HCT116 (cell line): ENCODE data around the gene MRPL21. TPM values are rescaled to one million over a fixed set of nuclear protein-coding genes. Genes with fewer than 3 reads are reported as not detected.

Experiments used
- ATAC-seq: fragments of 200-7000 bp; cut with Tn5 transposase; 2 replicates; pipeline ENCODE4 v1.9.1; 2020; ENCODE audit warnings: mild to moderate bottlenecking, moderate library complexity
- BruUV-seq: library from RNA; stranded (reverse); fragments of 400-500 nt; replicated peaks from 2 replicates; lab custom pipeline; 2021; lab: Mats Ljungman, UMichigan
- CTCF ChIA-PET: fragments of 300-600 bp; sonication (Branson Sonifier 250); formaldehyde crosslinking; loops from one replicate; lab custom pipeline; 2021; ENCODE audit warnings: antibody characterized with exemption; lab: Charles Lee
- POLR2A ChIA-PET: fragments of 300-600, 350-600 bp; sonication (Branson Sonifier 250); formaldehyde crosslinking; loops from one replicate; lab custom pipeline; 2021; ENCODE audit warnings: antibody characterized with exemption; lab: Charles Lee
- RAD21 ChIA-PET, 2 experiments: fragments of 300-600 bp; sonication (Branson Sonifier 250); formaldehyde crosslinking; loops; one replicate each; lab custom pipeline; 2023; ENCODE audit warnings: low total read pairs in 2 of 2; ENCODE audit not compliant: uncharacterized antibody in 2 of 2, unreplicated experiment in 2 of 2, low non-redundant PET in 1 of 2; lab: Charles Lee
- DNase-seq: peaks from one replicate; pipeline ENCODE4 v3.0.0-alpha.2; 2010; ENCODE audit warnings: low read depth, low spot score
- H2AFZ ChIP-seq: fragments of 200-600 bp; shearing (Covaris generic), sonication (generic); 2 replicates; pipeline ENCODE4 v1.6.1; 2017; ENCODE audit warnings: low read depth, mixed run types, mixed read lengths, antibody characterized with exemption, low read length; ENCODE audit not compliant: poor library complexity, severe bottlenecking
- H3K27ac ChIP-seq: 2 replicates; pipeline ENCODE4 v1.5.1; 2012; ENCODE audit warnings: low read depth, low read length
- H3K27me3 ChIP-seq: fragments of 200-600 bp; sonication (generic); 2 replicates; pipeline ENCODE4 v1.6.1; 2016; ENCODE audit warnings: mixed run types, low read length, mixed read lengths; ENCODE audit not compliant: insufficient read depth
- H3K36me3 ChIP-seq, 2 experiments: fragments of 200-500 bp in 1 of 2; fragments of 200-600 bp in 1 of 2; sonication (Bioruptor generic) in 1 of 2; sonication (generic) in 1 of 2; 2 replicates each; pipeline versions ENCODE4 v1.5.1 to v1.6.1; 2014 to 2016; ENCODE audit warnings: low read length in 2 of 2, inconsistent platforms in 1 of 2, mixed read lengths in 1 of 2, mixed run types in 1 of 2; ENCODE audit not compliant: insufficient read depth in 2 of 2, control insufficient read depth in 1 of 2
- H3K4me1 ChIP-seq, 2 experiments: fragments of 200-600 bp in 1 of 2; sonication (generic) in 1 of 2; 2 replicates each; pipeline versions ENCODE4 v1.5.1 to v1.6.1; 2012 to 2017; ENCODE audit warnings: low read length in 2 of 2, inconsistent platforms in 1 of 2, mild to moderate bottlenecking in 1 of 2, mixed read lengths in 1 of 2, mixed run types in 1 of 2, moderate library complexity in 1 of 2; ENCODE audit not compliant: insufficient read depth in 2 of 2, control insufficient read depth in 1 of 2
- H3K4me2 ChIP-seq: fragments of 200-600 bp; sonication (generic); 2 replicates; pipeline ENCODE4 v1.6.1; 2017; ENCODE audit warnings: mixed run types, low read length, mixed read lengths
- H3K4me3 ChIP-seq, 2 experiments: fragments of 200-600 bp in 1 of 2; sonication (generic) in 1 of 2; replicated peaks in 1 of 2; 2 replicates each; pipeline ENCODE4 v1.5.1; 2011 to 2016; ENCODE audit warnings: low read length in 2 of 2, control low read depth in 1 of 2, low read depth in 1 of 2, mild to moderate bottlenecking in 1 of 2, mixed read lengths in 1 of 2, mixed run types in 1 of 2
- H3K79me2 ChIP-seq: fragments of 200-600 bp; sonication (generic); 2 replicates; pipeline ENCODE4 v1.6.1; 2017; ENCODE audit warnings: mild to moderate bottlenecking, mixed run types, low read length, moderate library complexity, mixed read lengths; ENCODE audit not compliant: insufficient read depth
- H3K9ac ChIP-seq: fragments of 200-600 bp; sonication (generic); 2 replicates; pipeline ENCODE4 v1.6.1; 2016; ENCODE audit warnings: low read length, mixed read lengths
- H3K9me2 ChIP-seq: fragments of 200-600 bp; sonication (generic), shearing (Covaris generic); 2 replicates; pipeline ENCODE4 v1.6.1; 2017; ENCODE audit warnings: mixed run types, mild to moderate bottlenecking, moderate library complexity; ENCODE audit not compliant: insufficient read depth
- H3K9me3 ChIP-seq, 2 experiments: fragments of 200-500 bp in 1 of 2; fragments of 200-600 bp in 1 of 2; sonication (Bioruptor generic) in 1 of 2; sonication (generic) in 1 of 2; 2 replicates each; pipeline ENCODE4 v1.6.1; 2014 to 2017; ENCODE audit warnings: low read length in 2 of 2, mixed read lengths in 2 of 2, inconsistent platforms in 1 of 2, low read depth in 1 of 2, mild to moderate bottlenecking in 1 of 2, mixed run types in 1 of 2, moderate library complexity in 1 of 2; ENCODE audit not compliant: control insufficient read depth in 1 of 2, insufficient read depth in 1 of 2
- H4K20me1 ChIP-seq: fragments of 200-600 bp; sonication (generic), shearing (Covaris generic); 2 replicates; pipeline ENCODE4 v1.6.1; 2017; ENCODE audit warnings: mixed run types, mild to moderate bottlenecking, moderate library complexity; ENCODE audit not compliant: insufficient read depth
- ATF3 ChIP-seq: IDR thresholded peaks from 2 replicates; pipeline ENCODE4 v1.6.1; 2012
- CEBPB ChIP-seq: IDR thresholded peaks from 2 replicates; pipeline ENCODE4 v1.6.1; 2012; ENCODE audit warnings: low read depth
- CTCF ChIP-seq, 3 experiments: fragments of 200-600 bp in 1 of 3; sonication (generic) in 1 of 3; IDR thresholded peaks in 2 of 3; conservative IDR thresholded peaks in 1 of 3; 2 replicates each; pipeline ENCODE4 v1.5.1; 2012 to 2017; ENCODE audit warnings: low read depth in 2 of 3, low read length in 2 of 3, antibody characterized with exemption in 1 of 3, borderline replicate concordance in 1 of 3, control low read depth in 1 of 3, mild to moderate bottlenecking in 1 of 3, mixed read lengths in 1 of 3, mixed run types in 1 of 3, moderate library complexity in 1 of 3; ENCODE audit not compliant: insufficient read depth in 1 of 3
- EGR1 ChIP-seq: IDR thresholded peaks from 2 replicates; pipeline ENCODE4 v1.6.1; 2012; ENCODE audit warnings: low read depth
- ELF1 ChIP-seq: IDR thresholded peaks from 2 replicates; pipeline ENCODE4 v1.6.1; 2012; ENCODE audit warnings: low read depth, borderline replicate concordance
- EZH2phosphoT487 ChIP-seq: fragments of 200-600 bp; IDR thresholded peaks from 2 replicates; pipeline ENCODE4 v1.6.1; 2018; ENCODE audit warnings: antibody characterized with exemption, borderline replicate concordance
- FOSL1 ChIP-seq: IDR thresholded peaks from 2 replicates; pipeline ENCODE4 v1.6.1; 2012; ENCODE audit warnings: low read depth
- POLR2AphosphoS5 ChIP-seq: IDR thresholded peaks from 2 replicates; pipeline ENCODE4 v1.6.1; 2011; ENCODE audit warnings: mild to moderate bottlenecking, low read depth, low read length, moderate library complexity
- RAD21 ChIP-seq: IDR thresholded peaks from 2 replicates; pipeline ENCODE4 v1.6.1; 2012; ENCODE audit warnings: low read depth, mild to moderate bottlenecking
- REST ChIP-seq: IDR thresholded peaks from 2 replicates; pipeline ENCODE4 v1.6.1; 2012; ENCODE audit warnings: low read depth
- SIN3A ChIP-seq: IDR thresholded peaks from 2 replicates; pipeline ENCODE4 v1.6.1; 2012; ENCODE audit warnings: low read depth
- SRF ChIP-seq: IDR thresholded peaks from 2 replicates; pipeline ENCODE4 v1.6.1; 2012; ENCODE audit warnings: low read depth
- ZNF274 ChIP-seq: fragments of 200-500 bp; sonication (Bioruptor generic); IDR thresholded peaks from 2 replicates; pipeline ENCODE4 v1.6.1; 2014; ENCODE audit warnings: mild to moderate bottlenecking, low read depth, low read length, inconsistent platforms
- intact Hi-C: fragments of 100-400 bp; cut with micrococcal nuclease; formaldehyde crosslinking; loops from 2 replicates; pipeline ENCODE4 v1.10.0; 2022
- total RNA-seq: library from RNA; stranded (reverse); gene quantifications from one replicate; pipeline ENCODE4 v1.2.1, GENCODE V29; 2021; ENCODE audit not compliant: unreplicated experiment

Gene MRPL21
- total RNA-seq, 1 experiment from 2014 or later, result 90.2 TPM

- H3K27ac ChIP-seq, result no peak overlapping the region
- no peaks in the 10 kb centered on the region for H4K20me1 ChIP-seq
- peaks cover 3% of the 10 kb centered on the region; the same call in 1 of the 2 replicates for H3K79me2 ChIP-seq
- RAD21 ChIA-PET, result no interaction called here
- DNase-seq (no peak), ATAC-seq (no peak)
- no peaks in the 10 kb centered on the region for H3K4me1 ChIP-seq
- no peak overlapping the region for H3K9ac ChIP-seq
- POLR2A ChIA-PET, result no interaction called here
- H3K9me2 ChIP-seq, result no peaks in the 10 kb centered on the region
- H3K4me3 ChIP-seq, result no peak overlapping the region
- TF ChIP-seq CEBPB, result no peak
- H3K9me3 ChIP-seq, result no peaks in the 10 kb centered on the region
- H2AFZ ChIP-seq, result no peak overlapping the region
- no TSS peak for BruUV-seq
- no peaks in the 10 kb centered on the region for H3K27me3 ChIP-seq
- CTCF ChIA-PET, result no interaction called here
- H3K4me2 ChIP-seq, result no peak overlapping the region
- intact Hi-C loops, result no loop called here
- H3K36me3 ChIP-seq, result peaks cover 19 to 32% of the 10 kb centered on the region in 2 experiments; a peak in 3 of 4 replicates
Measured at GRCh38 chr11:68912254-68912653, 8.6 kb upstream of the MRPL21 start.

- no peaks in the 10 kb centered on the region for H3K9me2 ChIP-seq
- no peak overlapping the region for H3K27ac ChIP-seq
- no peak overlapping the region for H3K4me3 ChIP-seq
- H3K9me3 ChIP-seq, result no peaks in the 10 kb centered on the region
- RAD21 ChIA-PET, result no interaction called here
- BruUV-seq, result no TSS peak
- no peaks in the 10 kb centered on the region for H4K20me1 ChIP-seq
- intact Hi-C loops, result no loop called here
- H3K27me3 ChIP-seq, result no peaks in the 10 kb centered on the region
- ATAC-seq (no peak), DNase-seq (no peak)
- no peak overlapping the region for H3K9ac ChIP-seq
- peaks cover 21 to 31% of the 10 kb centered on the region in 2 experiments; a peak in 3 of 4 replicates for H3K36me3 ChIP-seq
- H3K4me1 ChIP-seq, result no peaks in the 10 kb centered on the region
- no peak overlapping the region for H2AFZ ChIP-seq
- POLR2A ChIA-PET, result no interaction called here
- no peak overlapping the region for H3K4me2 ChIP-seq
- H3K79me2 ChIP-seq, result peaks cover 7% of the 10 kb centered on the region; the same call in 1 of the 2 replicates
- CTCF ChIA-PET, result no interaction called here
- TF ChIP-seq ATF3 (no peak), ELF1 (no peak), SIN3A (no peak), EZH2phosphoT487 (no peak), REST (no peak), POLR2AphosphoS5 (no peak), CTCF (IDR thresholded peaks at IDR 0.05 in 2 of 3, conservative IDR thresholded peaks at IDR 0.05 in 1 of 3; ENCODE audit: borderline replicate concordance in 1 of 3, insufficient read depth in 1 of 3, low read depth in 2 of 3, low read length in 2 of 3) (no peak), RAD21 (no peak), ZNF274 (no peak), SRF (no peak), EGR1 (no peak), CEBPB (no peak), FOSL1 (no peak)
Measured at GRCh38 chr11:68911731-68912130, 8.1 kb upstream of the MRPL21 start.
